Measurements from ENCODE around the gene UPF3A.
"Not testable (repeated sequence)": the region's sequence is repeated elsewhere in the genome, so short reads cannot be mapped to it uniquely, and the experiment has no call there.

DNA sequence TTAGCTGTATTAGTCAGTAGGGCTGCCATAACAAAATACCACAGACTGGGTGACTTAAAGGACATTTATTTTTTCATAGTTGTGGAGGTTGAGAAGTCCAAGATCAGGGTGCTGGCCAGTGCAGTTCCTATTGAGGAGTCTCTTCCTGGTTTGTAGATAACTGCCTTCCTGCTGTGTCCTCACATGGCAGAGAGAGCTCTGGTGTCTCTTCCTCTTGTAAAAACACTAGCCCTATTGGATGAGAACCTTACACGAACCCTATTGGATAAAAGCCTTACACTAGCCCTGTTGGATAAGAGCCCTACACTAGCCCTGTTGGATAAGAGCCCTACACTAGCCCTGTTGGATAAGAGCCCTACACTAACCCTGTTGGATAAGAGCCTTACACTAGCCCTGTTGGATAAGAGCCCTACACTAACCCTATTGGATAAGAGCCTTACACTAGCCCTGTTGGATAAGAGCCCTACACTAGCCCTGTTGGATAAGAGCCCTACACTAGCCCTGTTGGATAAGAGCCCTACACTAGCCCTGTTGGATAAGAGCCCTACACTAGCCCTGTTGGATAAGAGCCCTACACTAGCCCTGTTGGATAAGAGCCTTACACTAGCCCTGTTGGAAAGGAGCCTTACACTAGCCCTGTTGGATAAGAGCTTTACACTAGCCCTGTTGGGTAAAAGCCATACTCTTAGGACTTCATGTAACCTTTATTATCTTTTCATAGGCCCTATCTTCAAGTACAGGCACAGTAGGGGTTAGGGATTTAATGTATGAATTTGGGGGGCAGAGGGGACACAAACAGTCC lies 29.6 kb upstream of the UPF3A start:
- TF ChIP-seq, protein P1, sequence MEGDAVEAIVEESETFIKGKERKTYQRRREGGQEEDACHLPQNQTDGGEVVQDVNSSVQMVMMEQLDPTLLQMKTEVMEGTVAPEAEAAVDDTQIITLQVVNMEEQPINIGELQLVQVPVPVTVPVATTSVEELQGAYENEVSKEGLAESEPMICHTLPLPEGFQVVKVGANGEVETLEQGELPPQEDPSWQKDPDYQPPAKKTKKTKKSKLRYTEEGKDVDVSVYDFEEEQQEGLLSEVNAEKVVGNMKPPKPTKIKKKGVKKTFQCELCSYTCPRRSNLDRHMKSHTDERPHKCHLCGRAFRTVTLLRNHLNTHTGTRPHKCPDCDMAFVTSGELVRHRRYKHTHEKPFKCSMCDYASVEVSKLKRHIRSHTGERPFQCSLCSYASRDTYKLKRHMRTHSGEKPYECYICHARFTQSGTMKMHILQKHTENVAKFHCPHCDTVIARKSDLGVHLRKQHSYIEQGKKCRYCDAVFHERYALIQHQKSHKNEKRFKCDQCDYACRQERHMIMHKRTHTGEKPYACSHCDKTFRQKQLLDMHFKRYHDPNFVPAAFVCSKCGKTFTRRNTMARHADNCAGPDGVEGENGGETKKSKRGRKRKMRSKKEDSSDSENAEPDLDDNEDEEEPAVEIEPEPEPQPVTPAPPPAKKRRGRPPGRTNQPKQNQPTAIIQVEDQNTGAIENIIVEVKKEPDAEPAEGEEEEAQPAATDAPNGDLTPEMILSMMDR (conservative IDR thresholded peaks at IDR 0.05; ENCODE audit: low read length), result not testable (repeated sequence)
- TF ChIP-seq EZH2phosphoT487 (IDR thresholded peaks at IDR 0.05; ENCODE audit: borderline replicate concordance), result not testable (repeated sequence)

Measured in Loucy (cell line).